Stimulated activated CD4-positive, alpha-beta T cell treated with anti-CD3 and anti-CD28 coated beads, Interleukin-1b, Interleukin-23, amount 100 ng/mL, for 4 hours (primary cell): ENCODE data around the gene ZNF628.
"Not testable (repeated sequence)": the region's sequence is repeated elsewhere in the genome, so short reads cannot be mapped to it uniquely, and the experiment has no call there.

Experiments used
- DNase-seq, 2 donors: peaks; one replicate each; pipeline ENCODE4 v3.0.0-alpha.2; 2020; ENCODE audit warnings: low read depth in 2 of 2

ZNF628 gene

DNA sequence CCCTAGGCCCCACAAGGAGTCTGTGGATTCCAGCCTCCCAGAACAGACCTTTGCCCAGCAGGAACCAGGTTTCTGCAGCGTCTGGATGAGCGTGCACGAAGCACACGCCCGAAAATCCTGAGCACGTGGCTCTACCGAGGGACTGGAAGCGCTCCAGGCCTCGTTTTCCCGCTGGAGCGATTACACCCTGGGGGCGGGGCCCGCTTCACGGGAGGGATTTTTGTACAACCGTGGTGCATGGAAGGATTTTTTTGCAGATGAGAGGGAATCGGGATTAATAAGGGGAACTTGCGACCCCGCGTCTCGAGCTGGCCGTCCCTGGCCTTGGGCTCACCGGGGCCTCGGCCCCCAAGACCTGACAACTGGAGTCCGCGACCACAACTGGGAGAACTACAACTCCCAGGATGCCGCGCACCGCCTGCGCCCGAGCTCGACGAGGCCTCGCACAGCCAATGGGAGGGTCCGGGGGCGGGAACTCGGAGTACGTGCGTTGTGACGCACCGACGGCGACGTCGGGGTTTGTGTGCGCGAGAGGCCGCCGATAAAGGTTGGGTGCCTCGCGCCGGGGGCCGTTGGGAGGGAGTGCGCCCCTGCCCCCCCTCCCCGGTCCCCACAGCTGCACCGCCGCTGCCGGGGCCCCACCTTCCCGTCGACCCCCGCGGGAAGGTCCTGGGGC, at the start of gene ZNF628:
Gene ZNF628 (plus strand): TSS at position 518 of the 676 bp plus-strand sequence. CDS start 3,294 bp downstream, outside the sequence.
- peak; percentile 94 to 96 for DNase-seq

- DNase-seq = no peak
Observed at GRCh38 chr19:55431183-55431582, 45.2 kb upstream of the ZNF628 start.

GRCh38 chr19:55432241-55432959, 44.0 kb upstream of the ZNF628 start:
- DNase-seq = no peak

GRCh38 chr19:55433292-55433691, 43.1 kb upstream of the ZNF628 start:
- DNase-seq = no peak

DNA sequence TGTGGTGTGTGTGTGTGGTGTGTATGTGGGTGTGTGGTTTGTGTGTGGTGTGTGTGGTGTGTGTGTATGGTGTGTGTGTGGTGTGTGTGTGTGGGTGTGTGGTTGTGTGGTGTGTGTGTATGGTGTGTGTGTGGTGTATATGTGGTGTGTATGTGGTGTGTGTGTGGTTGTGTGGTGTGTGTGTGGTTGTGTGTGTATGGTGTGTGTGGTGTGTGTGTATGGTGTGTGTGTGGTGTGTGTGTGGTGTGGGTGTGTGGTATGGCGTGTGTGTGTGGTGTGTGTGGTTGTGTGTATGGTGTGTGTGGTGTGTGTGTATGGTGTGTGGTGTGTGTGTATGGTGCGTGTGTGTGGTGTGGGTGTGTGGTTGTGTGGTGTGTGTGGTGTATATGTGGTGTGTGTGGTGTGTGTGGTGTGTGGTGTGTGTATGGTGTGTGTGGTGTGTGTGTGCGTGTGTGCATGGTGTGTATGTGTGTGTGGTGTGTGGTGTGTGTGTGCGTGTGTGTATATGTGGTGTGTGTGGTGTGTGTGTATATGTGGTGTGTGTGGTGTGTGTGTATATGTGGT, 42.0 kb upstream of the ZNF628 start:
- DNase-seq = no peak

DNA sequence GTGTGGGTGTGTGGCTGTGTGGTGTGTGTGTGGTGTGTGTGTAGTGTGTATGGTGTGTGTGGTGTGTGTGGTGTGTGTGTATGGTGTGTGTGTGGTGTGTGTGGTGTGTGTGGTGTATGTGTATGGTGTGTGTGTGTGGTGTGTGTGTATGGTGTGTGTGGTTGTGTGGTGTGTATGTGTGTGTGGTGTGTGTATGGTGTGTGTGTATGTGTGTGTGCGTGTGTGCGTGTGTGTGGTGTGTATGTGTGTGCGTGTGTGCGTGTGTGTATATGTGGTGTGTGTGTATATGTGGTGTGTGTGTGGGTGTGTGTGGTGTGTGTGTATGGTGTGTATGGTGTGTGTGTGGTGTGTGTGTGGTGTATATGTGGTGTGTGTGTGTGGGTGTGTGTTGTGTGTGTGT, 41.4 kb upstream of the ZNF628 start:
- DNase-seq = no peak

DNA sequence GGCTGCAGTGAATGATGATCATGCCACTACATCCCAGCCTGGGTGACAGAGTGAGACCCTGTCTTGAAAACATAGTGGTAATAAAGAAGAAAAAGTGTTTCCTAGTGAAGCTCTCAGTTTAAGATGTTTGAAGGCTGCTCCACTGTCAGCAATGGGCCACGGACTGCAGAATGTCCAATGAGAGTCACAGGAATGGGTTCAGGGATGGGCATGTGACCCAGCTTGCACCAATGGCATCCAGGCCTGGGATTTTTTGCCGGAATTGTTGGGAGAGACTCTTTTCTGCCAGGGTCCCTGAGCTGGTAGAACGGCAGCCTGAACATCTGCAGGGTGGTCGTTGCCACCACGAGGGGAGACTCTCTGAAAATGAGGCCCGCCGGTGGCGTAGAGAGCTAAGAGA, 39.6 kb upstream of the ZNF628 start:
- DNase-seq = no peak

GRCh38 chr19:55437410-55437809, 39.0 kb upstream of the ZNF628 start:
- no peak for DNase-seq

DNA sequence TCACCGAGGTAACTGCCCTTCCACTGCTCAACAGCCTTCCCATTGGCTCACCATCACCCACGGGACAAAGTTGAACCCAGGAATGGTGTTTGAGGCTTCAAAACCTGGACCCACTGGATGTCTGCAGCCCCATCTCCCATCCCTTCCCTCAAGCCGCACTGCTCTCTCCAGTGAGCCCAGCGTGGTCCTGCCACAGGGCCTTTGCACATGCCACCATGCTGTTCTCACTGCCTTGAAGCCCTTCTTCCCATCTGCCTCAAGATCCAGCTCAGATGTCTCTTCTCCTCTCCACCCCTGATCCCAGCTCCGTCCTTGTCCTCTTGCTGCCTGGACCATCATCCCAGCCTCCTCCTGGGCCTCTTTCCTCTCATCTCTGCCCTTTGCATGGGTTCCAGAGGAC, 37.4 kb upstream of the ZNF628 start:
- no peak for DNase-seq

DNA sequence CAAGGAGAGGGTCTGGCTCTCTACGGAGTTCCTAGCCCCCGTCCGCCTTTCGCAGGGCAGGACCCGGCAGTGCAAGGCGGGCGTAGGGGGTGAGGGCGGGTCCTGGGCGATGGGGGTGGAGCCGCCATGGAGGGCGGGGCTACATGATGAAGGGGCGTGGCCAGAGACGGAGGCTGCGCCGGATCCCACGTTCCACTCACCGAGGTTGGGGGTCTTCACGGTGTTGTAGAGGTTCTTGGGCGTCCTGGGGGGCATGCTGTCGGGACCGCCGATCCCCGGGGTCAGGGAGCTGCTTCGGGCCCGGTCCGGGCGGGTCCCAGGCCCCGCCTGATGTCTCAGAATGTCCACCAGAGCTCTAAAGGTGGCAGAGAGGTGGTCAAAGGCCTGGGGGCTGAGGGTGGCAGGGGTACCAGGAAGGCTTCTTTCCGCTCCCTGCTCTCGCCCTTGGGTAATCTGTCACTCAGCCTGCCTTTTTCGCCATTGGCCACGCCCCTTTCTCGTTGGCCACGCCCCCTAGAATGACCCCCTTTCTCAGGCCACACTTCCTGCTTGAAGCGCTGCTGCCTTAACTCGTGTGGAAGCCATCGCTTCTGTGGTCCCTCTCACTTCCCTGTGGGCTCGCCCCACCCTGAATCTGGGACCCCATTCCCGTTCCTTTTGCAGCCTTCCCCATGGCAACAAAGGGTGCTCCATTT, 35.9 kb upstream of the ZNF628 start:
- DNase-seq = no peak

DNA sequence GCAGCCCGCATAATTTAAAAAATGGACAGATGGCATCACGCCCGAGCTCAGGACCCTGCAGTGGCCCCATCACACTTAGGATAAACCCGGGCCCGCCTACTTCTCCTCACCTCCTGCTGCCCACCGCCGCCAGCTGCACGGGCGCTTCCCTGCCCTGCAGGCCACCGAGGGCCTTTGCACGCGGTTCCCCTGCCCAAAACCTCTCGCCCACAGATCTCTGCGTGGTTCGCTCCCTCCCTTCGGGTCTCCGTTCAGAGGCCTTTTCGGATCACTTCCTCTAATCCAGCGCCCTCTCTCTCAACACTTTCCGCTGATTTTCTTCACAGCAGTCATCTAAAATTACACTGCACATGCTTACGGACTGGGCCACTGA, 35.1 kb upstream of the ZNF628 start:
- DNase-seq = no peak

- DNase-seq = no peak
Observed at GRCh38 chr19:55441692-55442321, 34.6 kb upstream of the ZNF628 start.

GRCh38 chr19:55442372-55442961, 34.0 kb upstream of the ZNF628 start:
- no peak for DNase-seq

GRCh38 chr19:55443045-55443823, 33.2 kb upstream of the ZNF628 start, which contains the start of gene SHISA7:
Gene SHISA7, minus strand, starts transcription at chr19:55443300. Its CDS starts 437 bp downstream, at chr19:55442863.
- no peak for DNase-seq

- no peak for DNase-seq
Observed at GRCh38 chr19:55443824-55444480, 32.5 kb upstream of the ZNF628 start.

DNA sequence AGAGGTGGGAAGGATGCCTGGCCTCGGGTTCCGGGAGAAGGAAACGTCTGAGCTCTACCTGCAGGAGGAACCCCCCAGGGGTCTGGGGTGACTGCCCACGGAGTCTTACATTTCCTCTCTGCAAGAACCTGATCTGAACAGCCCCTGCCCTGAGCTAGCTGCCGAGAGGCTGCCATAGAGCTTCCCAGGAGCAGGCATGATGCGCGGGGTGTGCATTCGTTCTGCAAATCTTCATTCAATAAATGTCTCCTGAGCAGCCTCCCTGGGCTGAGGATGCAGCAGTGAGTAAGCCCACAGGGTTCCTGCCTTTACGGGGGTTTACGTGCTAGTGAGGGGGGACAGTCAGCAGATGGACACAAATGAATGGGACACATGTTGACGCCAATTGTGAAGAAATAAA, 31.8 kb upstream of the ZNF628 start:
- no peak for DNase-seq

GRCh38 chr19:55446060-55446459, 30.4 kb upstream of the ZNF628 start:
- no peak for DNase-seq

DNA sequence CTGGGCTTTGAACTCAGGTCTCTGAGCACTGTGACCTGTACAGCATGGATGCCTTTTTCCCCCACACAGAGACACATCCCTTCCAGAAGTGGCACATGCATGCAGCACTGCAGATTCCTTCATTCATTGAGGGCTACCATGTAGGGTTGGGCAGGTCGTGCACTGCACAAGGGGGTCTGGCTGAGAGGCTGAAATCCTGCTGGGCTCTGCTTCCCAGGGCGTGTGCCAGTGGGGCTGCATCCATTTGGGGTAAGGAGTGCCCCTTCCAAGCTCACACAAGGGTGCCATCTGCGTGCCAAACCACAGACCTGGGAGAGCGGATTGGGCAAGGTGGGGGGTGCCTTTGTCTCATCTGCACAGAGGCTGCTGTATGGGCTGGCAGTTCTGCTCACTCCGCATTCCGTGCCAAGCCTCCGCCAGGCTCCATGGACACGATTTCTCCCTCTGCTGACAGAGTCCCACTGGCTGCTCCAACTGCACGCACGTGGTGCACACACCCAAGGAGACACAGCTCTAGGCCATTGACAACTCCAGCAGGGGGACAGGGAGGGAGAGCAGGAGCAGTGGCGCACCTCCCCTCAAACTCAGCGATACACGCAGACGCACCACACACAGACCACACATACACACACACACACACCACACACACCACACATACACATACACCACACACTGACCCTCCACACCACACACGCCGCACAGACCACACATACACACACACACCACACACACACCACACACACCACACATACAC, 28.8 kb upstream of the ZNF628 start:
- DNase-seq = no peak

DNA sequence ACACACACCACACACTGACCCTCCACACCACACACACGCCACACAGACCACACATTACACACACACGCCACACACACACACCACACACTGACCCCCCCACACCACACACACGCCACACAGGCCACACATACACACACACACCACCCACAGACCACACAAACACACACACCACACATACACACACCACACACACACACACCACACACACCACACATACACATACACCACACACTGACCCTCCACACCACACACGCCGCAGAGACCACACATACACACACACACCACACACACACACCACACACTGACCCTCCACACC, 28.3 kb upstream of the ZNF628 start:
- DNase-seq = not testable (repeated sequence)

DNA sequence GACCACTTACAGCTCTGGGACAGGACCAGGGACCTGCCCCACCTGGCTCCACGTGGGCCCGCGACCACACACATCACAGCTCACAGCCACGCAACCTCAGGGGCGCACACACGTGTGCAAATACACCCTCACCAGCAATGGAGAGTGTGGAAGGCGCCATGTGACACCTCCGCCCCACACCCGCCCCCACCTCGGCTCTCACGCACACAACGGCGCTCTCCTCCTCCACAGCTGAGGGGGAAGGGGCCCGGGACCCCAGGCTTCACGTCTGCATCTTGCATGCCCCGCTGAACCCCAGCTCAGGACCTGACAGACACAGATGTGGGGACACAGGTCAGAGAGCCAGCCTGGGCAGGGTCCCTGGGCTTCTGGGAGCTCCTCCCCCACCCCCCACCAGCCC, 26.9 kb upstream of the ZNF628 start:
- DNase-seq = no peak
